ENCODE data around the gene CWH43. TPM values are rescaled to one million over a fixed set of nuclear protein-coding genes. Genes with fewer than 3 reads are reported as not detected.

CWH43 gene
- polyA plus RNA-seq, 2 of the 4 experiments (the other 2 are of a cell fraction), result not detected

DNA sequence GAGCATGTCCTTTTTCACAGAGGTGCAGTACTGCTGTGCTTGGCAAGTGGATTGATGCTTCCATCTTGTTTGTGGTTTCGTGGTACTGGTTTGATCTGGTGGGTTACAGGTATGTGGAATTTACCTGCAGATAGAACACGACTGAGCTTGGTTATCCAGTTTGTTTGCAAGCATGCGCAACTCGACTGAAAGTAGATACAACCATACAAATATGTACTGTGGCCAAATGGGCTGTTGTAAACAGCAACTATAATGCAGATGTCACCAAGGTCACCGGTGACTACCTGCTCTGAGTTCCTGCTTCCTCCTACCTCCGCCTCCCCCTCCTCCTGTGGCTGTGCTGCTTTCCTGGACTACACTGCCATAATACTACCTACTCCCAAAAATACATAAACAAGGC, 12.4 kb downstream of the CWH43 start (continued):
- no peak for TF ChIP-seq EHF (CRISPR knock-in tag; IDR thresholded peaks at IDR 0.05)
- no peak for TF ChIP-seq EHMT2 (IDR thresholded peaks at IDR 0.05; ENCODE audit: low read depth)
- no peak for TF ChIP-seq CHD2 (IDR thresholded peaks at IDR 0.05; ENCODE audit: low read length, partially characterized antibody)
- TF ChIP-seq JUNB (IDR thresholded peaks at IDR 0.05), result no peak
- TF ChIP-seq KDM1A (IDR thresholded peaks at IDR 0.05; ENCODE audit: low read depth), result no peak
- TF ChIP-seq BHLHE40 (IDR thresholded peaks at IDR 0.05; ENCODE audit: low read depth, low read length), result no peak
- TF ChIP-seq, protein P1, sequence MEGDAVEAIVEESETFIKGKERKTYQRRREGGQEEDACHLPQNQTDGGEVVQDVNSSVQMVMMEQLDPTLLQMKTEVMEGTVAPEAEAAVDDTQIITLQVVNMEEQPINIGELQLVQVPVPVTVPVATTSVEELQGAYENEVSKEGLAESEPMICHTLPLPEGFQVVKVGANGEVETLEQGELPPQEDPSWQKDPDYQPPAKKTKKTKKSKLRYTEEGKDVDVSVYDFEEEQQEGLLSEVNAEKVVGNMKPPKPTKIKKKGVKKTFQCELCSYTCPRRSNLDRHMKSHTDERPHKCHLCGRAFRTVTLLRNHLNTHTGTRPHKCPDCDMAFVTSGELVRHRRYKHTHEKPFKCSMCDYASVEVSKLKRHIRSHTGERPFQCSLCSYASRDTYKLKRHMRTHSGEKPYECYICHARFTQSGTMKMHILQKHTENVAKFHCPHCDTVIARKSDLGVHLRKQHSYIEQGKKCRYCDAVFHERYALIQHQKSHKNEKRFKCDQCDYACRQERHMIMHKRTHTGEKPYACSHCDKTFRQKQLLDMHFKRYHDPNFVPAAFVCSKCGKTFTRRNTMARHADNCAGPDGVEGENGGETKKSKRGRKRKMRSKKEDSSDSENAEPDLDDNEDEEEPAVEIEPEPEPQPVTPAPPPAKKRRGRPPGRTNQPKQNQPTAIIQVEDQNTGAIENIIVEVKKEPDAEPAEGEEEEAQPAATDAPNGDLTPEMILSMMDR (IDR thresholded peaks at IDR 0.05), result no peak
- TF ChIP-seq, protein P2, sequence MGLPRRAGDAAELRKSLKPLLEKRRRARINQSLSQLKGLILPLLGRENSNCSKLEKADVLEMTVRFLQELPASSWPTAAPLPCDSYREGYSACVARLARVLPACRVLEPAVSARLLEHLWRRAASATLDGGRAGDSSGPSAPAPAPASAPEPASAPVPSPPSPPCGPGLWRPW (IDR thresholded peaks at IDR 0.05), result no peak

DNA sequence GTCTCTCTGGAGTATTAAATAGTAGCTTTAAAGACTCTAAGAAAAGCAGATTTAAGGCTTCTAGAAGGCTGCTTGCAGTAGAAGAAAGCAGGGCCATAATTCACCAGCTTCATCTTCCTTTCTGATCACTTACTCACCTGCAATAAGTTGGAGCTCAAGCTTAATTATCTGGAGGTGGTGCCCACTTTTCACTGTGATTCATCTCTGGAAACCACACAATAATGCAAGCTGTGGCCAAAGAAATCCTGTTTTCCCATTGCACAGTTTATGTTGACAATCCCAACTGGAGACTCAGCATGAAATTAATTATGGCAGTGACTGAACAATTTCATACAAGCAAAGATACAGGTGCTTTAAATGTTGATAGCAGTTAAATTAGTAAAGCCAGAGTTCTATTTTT, 14.7 kb downstream of the CWH43 start:
- DNase-seq (ENCODE audit: low read depth in 1 of 2, low spot score in 1 of 2) (no peak), ATAC-seq (no peak), FAIRE-seq (no peak)
- no peak overlapping the region for H3K27ac ChIP-seq
- ChIA-PET CTCF (no interaction called here), POLR2A (no interaction called here)
- no peaks in the 10 kb centered on the region for H3K4me1 ChIP-seq
- no peak overlapping the region for H3K4me2 ChIP-seq
- TF ChIP-seq JUNB (IDR thresholded peaks at IDR 0.05) (no peak), POLR2A (IDR thresholded peaks at IDR 0.05; ENCODE audit: low read length) (no peak)
- no peaks in the 10 kb centered on the region for H3K9me3 ChIP-seq
- H3K4me3 ChIP-seq, result no peak overlapping the region

DNA sequence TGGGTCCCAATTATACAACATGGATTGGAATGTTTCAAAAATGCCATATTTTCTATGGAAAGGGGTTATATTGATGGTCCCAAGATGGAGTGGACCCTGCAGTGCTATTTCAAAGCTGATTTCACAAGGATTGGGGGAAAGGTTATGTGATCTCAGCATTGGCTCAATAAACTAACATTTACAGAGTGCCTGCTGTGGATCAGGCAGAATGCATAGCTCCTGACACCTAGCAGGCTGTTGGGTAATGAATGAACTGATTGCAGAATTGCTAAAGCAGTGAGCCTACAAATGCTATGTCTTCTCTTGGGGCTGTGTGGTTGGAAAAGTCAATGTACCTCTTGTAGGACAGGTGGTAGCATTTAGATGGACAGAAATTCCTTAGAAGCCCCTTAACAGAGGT, 16.9 kb downstream of the CWH43 start:
- Histone ChIP-seq H3K4me1 (no peaks in the 10 kb centered on the region), H3K9me3 (no peaks in the 10 kb centered on the region), H3K4me2 (no peak overlapping the region), H3K27ac (no peak overlapping the region), H3K4me3 (no peak overlapping the region)
- ChIA-PET CTCF (no interaction called here), POLR2A (no interaction called here)
- FAIRE-seq (no peak), DNase-seq (ENCODE audit: low read depth in 1 of 2, low spot score in 1 of 2) (no peak), ATAC-seq (no peak)
- TF ChIP-seq TFCP2L1 (CRISPR knock-in tag; IDR thresholded peaks at IDR 0.05), result no peak
- TF ChIP-seq HOXA7 (CRISPR knock-in tag; IDR thresholded peaks at IDR 0.05), result no peak
- TF ChIP-seq TP53 (CRISPR knock-in tag; IDR thresholded peaks at IDR 0.05), result no peak
- TF ChIP-seq ZNF302 (CRISPR knock-in tag; IDR thresholded peaks at IDR 0.05), result no peak
- no peak for TF ChIP-seq ZC3H11A (IDR thresholded peaks at IDR 0.05)
- TF ChIP-seq ESRRA (IDR thresholded peaks at IDR 0.05; ENCODE audit: borderline replicate concordance, low read length), result no peak
- no peak for TF ChIP-seq FOXS1 (CRISPR knock-in tag; IDR thresholded peaks at IDR 0.05)
- TF ChIP-seq EP300 (IDR thresholded peaks at IDR 0.05), result no peak
- TF ChIP-seq, protein P3, sequence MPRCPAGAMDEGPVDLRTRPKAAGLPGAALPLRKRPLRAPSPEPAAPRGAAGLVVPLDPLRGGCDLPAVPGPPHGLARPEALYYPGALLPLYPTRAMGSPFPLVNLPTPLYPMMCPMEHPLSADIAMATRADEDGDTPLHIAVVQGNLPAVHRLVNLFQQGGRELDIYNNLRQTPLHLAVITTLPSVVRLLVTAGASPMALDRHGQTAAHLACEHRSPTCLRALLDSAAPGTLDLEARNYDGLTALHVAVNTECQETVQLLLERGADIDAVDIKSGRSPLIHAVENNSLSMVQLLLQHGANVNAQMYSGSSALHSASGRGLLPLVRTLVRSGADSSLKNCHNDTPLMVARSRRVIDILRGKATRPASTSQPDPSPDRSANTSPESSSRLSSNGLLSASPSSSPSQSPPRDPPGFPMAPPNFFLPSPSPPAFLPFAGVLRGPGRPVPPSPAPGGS (IDR thresholded peaks at IDR 0.05), result no peak
- TF ChIP-seq EHMT2 (IDR thresholded peaks at IDR 0.05; ENCODE audit: low read depth), result no peak
- TF ChIP-seq EHF (CRISPR knock-in tag; IDR thresholded peaks at IDR 0.05), result no peak
- TF ChIP-seq, protein P4, sequence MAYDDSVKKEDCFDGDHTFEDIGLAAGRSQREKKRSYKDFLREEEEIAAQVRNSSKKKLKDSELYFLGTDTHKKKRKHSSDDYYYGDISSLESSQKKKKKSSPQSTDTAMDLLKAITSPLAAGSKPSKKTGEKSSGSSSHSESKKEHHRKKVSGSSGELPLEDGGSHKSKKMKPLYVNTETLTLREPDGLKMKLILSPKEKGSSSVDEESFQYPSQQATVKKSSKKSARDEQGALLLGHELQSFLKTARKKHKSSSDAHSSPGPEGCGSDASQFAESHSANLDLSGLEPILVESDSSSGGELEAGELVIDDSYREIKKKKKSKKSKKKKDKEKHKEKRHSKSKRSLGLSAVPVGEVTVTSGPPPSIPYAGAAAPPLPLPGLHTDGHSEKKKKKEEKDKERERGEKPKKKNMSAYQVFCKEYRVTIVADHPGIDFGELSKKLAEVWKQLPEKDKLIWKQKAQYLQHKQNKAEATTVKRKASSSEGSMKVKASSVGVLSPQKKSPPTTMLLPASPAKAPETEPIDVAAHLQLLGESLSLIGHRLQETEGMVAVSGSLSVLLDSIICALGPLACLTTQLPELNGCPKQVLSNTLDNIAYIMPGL (CRISPR knock-in tag; IDR thresholded peaks at IDR 0.05; ENCODE audit: borderline replicate concordance), result no peak
- no peak for TF ChIP-seq RFX5 (IDR thresholded peaks at IDR 0.05)
- no peak for TF ChIP-seq POLR2A (IDR thresholded peaks at IDR 0.05; ENCODE audit: low read length)
- TF ChIP-seq PHF8 (IDR thresholded peaks at IDR 0.05; ENCODE audit: borderline replicate concordance, low read depth), result no peak
- TF ChIP-seq, protein P1 (IDR thresholded peaks at IDR 0.05), result no peak
- no peak for TF ChIP-seq CEBPB (IDR thresholded peaks at IDR 0.05)
- TF ChIP-seq MAFK (IDR thresholded peaks at IDR 0.05; ENCODE audit: partially characterized antibody), result no peak
- TF ChIP-seq JUN (IDR thresholded peaks at IDR 0.05), result no peak

All from A549 (cell line).